Activated T-cell treated with anti-CD3 and anti-CD28 coated beads, Interleukin-2, amount 50 U/mL, for 24 hours (primary cell): Measurements from ENCODE around the gene MICB.
"Not testable (repeated sequence)": the region's sequence is repeated elsewhere in the genome, so short reads cannot be mapped to it uniquely, and the experiment has no call there.

Source experiments
- DNase-seq: peaks from one replicate; pipeline ENCODE4 v3.0.0-alpha.2; 2020
- H3K27ac Mint-ChIP-seq: 2 replicates; pipeline ENCODE4 v1.8.0; 2020; ENCODE audit warnings: mild to moderate bottlenecking, mixed read lengths
- H3K27me3 Mint-ChIP-seq: 2 replicates; pipeline ENCODE4 v1.8.0; 2020; ENCODE audit warnings: mixed read lengths
- H3K36me3 Mint-ChIP-seq: 2 replicates; pipeline ENCODE4 v1.8.0; 2020; ENCODE audit warnings: low read depth, mixed read lengths
- H3K4me1 Mint-ChIP-seq: 2 replicates; pipeline ENCODE4 v1.8.0; 2020; ENCODE audit warnings: low read depth, mixed read lengths
- H3K4me3 Mint-ChIP-seq: 2 replicates; pipeline ENCODE4 v1.8.0; 2020; ENCODE audit warnings: mild to moderate bottlenecking, moderate library complexity, mixed read lengths
- H3K9me3 Mint-ChIP-seq: 2 replicates; pipeline ENCODE4 v1.8.0; 2020; ENCODE audit warnings: mixed read lengths

Gene MICB

GRCh38 chr6:31497531-31498476 lies at the start of gene MICB:
TSS of gene MICB (plus strand) at chr6:31498145. CDS start at chr6:31498194, 49 bp downstream.
- no peaks in the 10 kb centered on the region for H3K9me3 Mint-ChIP-seq
- peaks cover 65% of the 10 kb centered on the region for H3K4me1 Mint-ChIP-seq
- DNase-seq, result peak; percentile 87
- H3K4me3 Mint-ChIP-seq, result peak within 1 kb of the TSS; percentile 82
- peaks cover 22% of the 10 kb centered on the region for H3K36me3 Mint-ChIP-seq
- H3K27me3 Mint-ChIP-seq, result no peaks in the 10 kb centered on the region
- H3K27ac Mint-ChIP-seq, result peak within 1 kb of the TSS; percentile 88

DNA sequence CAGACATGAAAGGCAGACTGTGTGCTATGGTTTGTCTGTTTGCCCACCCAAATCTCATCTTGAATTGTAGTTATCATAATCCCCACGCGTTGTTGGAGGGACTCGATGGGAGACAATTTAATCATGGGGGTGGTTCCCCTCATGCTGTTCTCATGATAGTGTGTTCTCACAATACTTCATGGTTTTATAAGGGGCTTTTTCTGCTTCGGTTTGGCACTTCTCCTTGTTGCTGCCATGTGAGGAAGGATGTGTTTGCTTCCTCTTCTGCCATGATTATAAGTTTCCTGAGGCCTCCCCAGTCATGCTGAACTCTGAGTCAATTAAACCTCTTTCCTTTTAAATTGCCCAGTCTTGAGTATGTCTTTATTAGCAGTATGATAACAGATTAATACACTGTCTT lies 47.2 kb upstream of the MICB start:
- Mint-ChIP-seq H3K27ac (no peak overlapping the region), H3K36me3 (no peaks in the 10 kb centered on the region), H3K27me3 (peaks cover 15% of the 10 kb centered on the region), H3K4me1 (peaks cover 3% of the 10 kb centered on the region), H3K4me3 (no peak overlapping the region), H3K9me3 (no peaks in the 10 kb centered on the region)
- DNase-seq, result no peak

- Mint-ChIP-seq H3K27ac (no peak overlapping the region), H3K4me3 (no peak overlapping the region), H3K4me1 (no peaks in the 10 kb centered on the region), H3K9me3 (no peaks in the 10 kb centered on the region), H3K27me3 (peaks cover 13% of the 10 kb centered on the region), H3K36me3 (no peaks in the 10 kb centered on the region)
- no peak for DNase-seq
These were observed 45.1 kb upstream of the MICB start for GRCh38 chr6:31452859-31453258.

DNA sequence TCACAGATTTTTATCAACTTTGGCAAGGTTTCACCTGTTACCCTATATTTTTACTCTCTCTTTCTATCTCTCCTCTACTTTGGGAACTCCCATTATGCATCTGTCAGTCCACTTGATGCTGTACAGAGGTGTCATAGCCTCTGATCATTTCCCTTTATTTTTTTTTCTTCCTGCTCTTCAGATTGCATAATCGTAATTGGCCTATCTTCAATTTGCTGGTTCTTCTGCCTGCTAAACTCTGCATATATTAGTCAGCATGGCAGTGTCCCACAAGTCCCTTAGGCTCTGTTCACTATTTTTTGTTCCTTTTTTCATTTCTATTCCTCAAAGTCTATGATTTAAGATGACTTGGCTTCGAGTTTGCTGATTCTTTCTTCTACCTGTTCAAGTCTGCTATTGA lies 44.7 kb upstream of the MICB start:
- Mint-ChIP-seq H3K4me3 (no peak overlapping the region), H3K9me3 (no peaks in the 10 kb centered on the region), H3K27me3 (peaks cover 13% of the 10 kb centered on the region), H3K36me3 (no peaks in the 10 kb centered on the region), H3K4me1 (no peaks in the 10 kb centered on the region), H3K27ac (no peak overlapping the region)
- no peak for DNase-seq

- Mint-ChIP-seq H3K36me3 (peaks cover 22% of the 10 kb centered on the region), H3K4me1 (peaks cover 29% of the 10 kb centered on the region)
- not testable (repeated sequence) for H3K9me3 Mint-ChIP-seq, H3K4me3 Mint-ChIP-seq, H3K27ac Mint-ChIP-seq, H3K27me3 Mint-ChIP-seq, DNase-seq
These were observed 38.1 kb upstream of the MICB start for GRCh38 chr6:31459864-31460263.

GRCh38 chr6:31460361-31461025 lies 37.5 kb upstream of the MICB start:
- no peaks in the 10 kb centered on the region for H3K9me3 Mint-ChIP-seq
- no peaks in the 10 kb centered on the region for H3K27me3 Mint-ChIP-seq
- no peak overlapping the region for H3K4me3 Mint-ChIP-seq
- H3K27ac Mint-ChIP-seq, result no peak overlapping the region
- H3K36me3 Mint-ChIP-seq, result peaks cover 28% of the 10 kb centered on the region
- peaks cover 35% of the 10 kb centered on the region for H3K4me1 Mint-ChIP-seq
- no peak for DNase-seq

DNA sequence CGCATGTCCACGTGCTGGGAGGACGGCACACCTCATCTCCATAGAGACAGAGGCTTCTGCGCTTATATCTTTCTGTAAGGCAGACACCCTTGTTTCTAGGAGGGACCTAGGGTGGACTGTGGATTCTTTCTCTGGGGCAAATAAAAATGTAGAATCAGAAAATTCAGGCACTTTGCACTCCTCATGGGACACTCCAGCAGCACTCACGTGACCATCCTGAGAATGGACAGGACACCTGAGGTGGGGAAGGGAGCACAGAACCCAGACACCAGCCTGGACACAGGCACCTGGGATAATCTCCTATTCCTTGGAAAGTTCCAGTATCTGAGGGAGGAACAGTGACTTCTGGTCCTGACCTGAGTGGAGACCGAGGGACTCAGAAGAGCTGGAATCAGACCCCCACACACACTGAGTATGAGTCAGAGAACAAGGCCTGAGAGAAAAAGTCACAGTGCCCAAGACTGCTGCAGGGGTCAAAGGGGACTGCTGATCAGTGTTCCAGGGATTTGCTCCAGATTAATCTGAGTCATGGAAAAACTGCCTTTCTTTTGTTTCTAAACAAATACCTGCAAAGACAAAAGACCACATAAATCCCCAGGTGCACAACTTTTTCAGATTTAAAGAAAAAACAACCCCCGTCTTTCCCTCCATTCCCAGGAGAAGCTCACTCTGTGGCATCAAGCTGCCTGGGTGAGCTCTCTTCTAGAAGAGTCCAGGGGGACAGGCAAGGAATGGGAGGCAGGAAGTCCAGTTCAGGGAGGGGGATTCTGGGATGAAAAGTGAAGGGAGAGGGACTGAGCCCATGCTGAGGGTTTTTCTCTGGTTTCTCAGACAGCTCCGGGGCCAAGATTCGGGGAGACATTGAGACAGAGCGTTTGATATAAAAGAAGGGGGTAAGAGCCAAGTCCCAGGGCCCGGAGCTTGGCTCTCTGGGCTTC lies 35.6 kb upstream of the MICB start:
- DNase-seq, result no peak
- H3K27ac Mint-ChIP-seq, result peak overlapping the region; percentile 97
- H3K9me3 Mint-ChIP-seq, result no peaks in the 10 kb centered on the region
- no peaks in the 10 kb centered on the region for H3K27me3 Mint-ChIP-seq
- H3K36me3 Mint-ChIP-seq, result peaks cover 46% of the 10 kb centered on the region
- peak overlapping the region; percentile 99 for H3K4me3 Mint-ChIP-seq
- H3K4me1 Mint-ChIP-seq, result peaks cover 53% of the 10 kb centered on the region

DNA sequence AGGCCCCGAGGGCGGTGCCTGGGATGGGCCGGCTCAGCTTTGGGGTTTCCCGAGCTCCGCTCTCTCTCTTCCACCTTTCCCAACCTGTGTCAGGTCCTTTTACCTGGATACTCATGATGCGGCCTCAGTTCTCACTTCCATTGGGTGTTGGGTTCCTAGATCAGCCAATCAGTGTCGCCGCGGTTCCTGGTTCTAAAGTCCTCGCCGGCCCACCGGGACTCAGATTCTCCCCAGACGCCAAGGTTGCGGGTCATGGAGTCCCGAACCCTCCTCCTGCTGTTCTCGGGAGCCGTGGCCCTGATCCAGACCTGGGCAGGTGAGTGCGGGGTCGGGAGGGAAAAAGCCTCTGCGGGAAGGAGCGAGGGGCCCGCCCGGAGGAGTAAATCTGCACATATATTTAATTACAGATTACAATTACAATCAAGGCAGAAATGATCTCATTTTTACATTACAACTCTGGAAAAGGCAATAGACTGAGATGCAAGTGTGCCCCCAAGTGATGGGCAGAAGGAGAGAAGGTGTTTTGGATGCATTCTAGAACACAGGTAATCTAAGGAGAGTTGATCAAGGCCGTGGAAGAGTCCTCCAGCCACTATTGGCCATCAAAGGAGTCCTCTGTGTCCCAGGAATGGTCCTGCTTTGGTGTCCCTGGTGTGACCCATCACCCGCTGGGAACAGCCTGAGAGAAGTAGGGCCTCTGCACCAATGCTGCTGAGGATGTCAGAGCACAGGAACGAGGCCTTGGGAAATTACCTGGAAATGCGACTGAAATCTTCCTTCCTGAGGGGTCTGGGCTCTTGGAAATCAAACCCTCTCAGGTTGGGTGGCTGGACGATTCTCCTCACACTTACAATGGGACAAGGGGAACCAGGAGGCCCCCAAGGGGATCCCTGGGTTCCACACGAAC lies 34.7 kb upstream of the MICB start:
- DNase-seq, result peak; percentile 89
- Mint-ChIP-seq H3K9me3 (no peaks in the 10 kb centered on the region), H3K27me3 (no peaks in the 10 kb centered on the region), H3K36me3 (peaks cover 55% of the 10 kb centered on the region), H3K4me1 (peaks cover 62% of the 10 kb centered on the region), H3K27ac (peak overlapping the region; percentile 97), H3K4me3 (peak overlapping the region; percentile 99)

- Mint-ChIP-seq H3K36me3 (peaks cover 59% of the 10 kb centered on the region), H3K27me3 (no peaks in the 10 kb centered on the region), H3K4me1 (peaks cover 74% of the 10 kb centered on the region), H3K9me3 (no peaks in the 10 kb centered on the region), H3K4me3 (peak overlapping the region; percentile 99), H3K27ac (peak overlapping the region; percentile 97)
- DNase-seq, result no peak
These were observed 33.4 kb upstream of the MICB start for GRCh38 chr6:31464252-31465184.

DNA sequence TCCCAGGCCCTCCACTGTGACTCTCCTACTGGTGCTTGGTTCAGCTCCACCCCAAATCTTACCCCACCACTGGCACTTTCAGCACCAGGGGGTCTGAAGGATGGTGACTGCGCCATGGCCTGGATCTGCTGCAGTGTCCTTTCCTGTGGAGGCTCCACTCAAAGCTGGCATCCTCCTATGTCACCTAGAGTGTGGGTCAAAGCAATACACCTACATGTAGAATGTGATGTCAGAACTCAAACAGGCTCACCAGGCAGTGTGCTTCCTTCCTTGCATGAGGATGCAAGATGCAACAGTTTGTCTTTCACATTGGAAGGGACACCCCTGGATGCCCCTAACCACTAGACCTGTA lies 32.8 kb upstream of the MICB start:
- Mint-ChIP-seq H3K4me1 (peaks cover 81% of the 10 kb centered on the region), H3K36me3 (peaks cover 59% of the 10 kb centered on the region), H3K27me3 (no peaks in the 10 kb centered on the region), H3K4me3 (peak overlapping the region; percentile 99), H3K9me3 (no peaks in the 10 kb centered on the region), H3K27ac (peak overlapping the region; percentile 97)
- DNase-seq, result no peak

GRCh38 chr6:31465718-31466117 lies 32.2 kb upstream of the MICB start:
- no peaks in the 10 kb centered on the region for H3K9me3 Mint-ChIP-seq
- DNase-seq, result no peak
- H3K4me1 Mint-ChIP-seq, result peaks cover 86% of the 10 kb centered on the region
- H3K4me3 Mint-ChIP-seq, result peak overlapping the region; percentile 99
- H3K36me3 Mint-ChIP-seq, result peaks cover 59% of the 10 kb centered on the region
- no peaks in the 10 kb centered on the region for H3K27me3 Mint-ChIP-seq
- H3K27ac Mint-ChIP-seq, result peak overlapping the region; percentile 97

DNA sequence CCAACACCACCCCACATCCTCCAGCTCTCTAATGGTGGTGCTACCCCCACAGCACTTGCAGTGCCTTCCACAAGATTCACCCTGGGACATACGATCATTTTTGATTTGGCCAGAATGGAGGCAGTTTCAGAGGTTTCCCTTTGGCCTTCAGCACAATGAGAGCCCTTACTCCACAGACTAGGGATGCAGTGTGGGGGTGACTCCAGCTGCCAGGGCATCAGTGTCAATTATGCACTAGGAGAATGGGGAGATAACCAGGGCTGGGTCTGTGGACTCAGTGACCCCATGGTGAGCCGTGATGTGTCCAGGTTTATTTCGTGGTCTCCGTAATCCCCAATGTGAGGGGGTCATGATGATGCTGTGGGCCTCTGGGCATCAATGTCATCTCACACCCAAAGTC lies 31.5 kb upstream of the MICB start:
- peak overlapping the region; percentile 97 for H3K27ac Mint-ChIP-seq

GRCh38 chr6:31467151-31467550 lies 30.8 kb upstream of the MICB start:
- DNase-seq, result no peak
- Mint-ChIP-seq H3K4me1 (peaks cover 91% of the 10 kb centered on the region), H3K27me3 (no peaks in the 10 kb centered on the region), H3K27ac (peak overlapping the region; percentile 3), H3K4me3 (peak overlapping the region; percentile 6), H3K36me3 (peaks cover 66% of the 10 kb centered on the region), H3K9me3 (no peaks in the 10 kb centered on the region)

More for the DNA sequence above, 31.5 kb upstream of the MICB start:
- no peaks in the 10 kb centered on the region for H3K9me3 Mint-ChIP-seq
- H3K27me3 Mint-ChIP-seq, result no peaks in the 10 kb centered on the region
- peak overlapping the region; percentile 99 for H3K4me3 Mint-ChIP-seq
- no peak for DNase-seq
- H3K36me3 Mint-ChIP-seq, result peaks cover 63% of the 10 kb centered on the region
- H3K4me1 Mint-ChIP-seq, result peaks cover 90% of the 10 kb centered on the region
